Posterior cingulate gyrus (tissue), 11 donors: ENCODE results near the gene RPP25L.

ENCODE experiments used
- DNase-seq, 10 donors: peaks; one replicate each; pipeline versions ENCODE4 v3.0.0 to v3.0.0-alpha.2; 2020 to 2021; ENCODE audit warnings: mixed read lengths in 3 of 10
- intact Hi-C: fragments of 100-400 bp; cut with DNase I; formaldehyde crosslinking; loops from one replicate; pipeline ENCODE4 v1.15.1; 2023

RPP25L gene

GRCh38 chr9:34611811-34612787 lies at the start of gene RPP25L:
Gene RPP25L, minus strand, starts transcription at chr9:34612097. Its CDS starts 801 bp downstream, at chr9:34611296.
- DNase-seq: peak; percentile 62 to 96 (median 82)
- intact Hi-C loops: loop anchor here (1.0 kb wide), 1 partner anchor 22 kb away; no protein-coding TSS in a partner anchor

- peak in 1 of 10 donors; percentile 62 for DNase-seq
- intact Hi-C loops: no loop called here
These were observed 47.8 kb upstream of the RPP25L start for GRCh38 chr9:34659592-34660253.

GRCh38 chr9:34658461-34658860 lies 46.6 kb upstream of the RPP25L start:
- intact Hi-C loops: no loop called here

GRCh38 chr9:34656992-34657391 lies 45.1 kb upstream of the RPP25L start:
- DNase-seq: peak in 1 of 10 donors; percentile 37
- intact Hi-C loops: no loop called here

More at GRCh38 chr9:34658461-34658860, 46.6 kb upstream of the RPP25L start:
- DNase-seq: peak in 1 of 10 donors; percentile 61

- intact Hi-C loops: no loop called here
- DNase-seq: peak in 2 of 10 donors; percentile 45 to 63
These were observed 43.5 kb upstream of the RPP25L start for GRCh38 chr9:34655394-34655793.

- peak; percentile 64 to 96 (median 78) for DNase-seq
These were observed 42.6 kb upstream of the RPP25L start for GRCh38 chr9:34654323-34655051.

GRCh38 chr9:34653151-34654072 lies 41.5 kb upstream of the RPP25L start:
- intact Hi-C loops: no loop called here
- DNase-seq: peak in 2 of 10 donors; percentile 54 to 58

More at GRCh38 chr9:34654323-34655051, 42.6 kb upstream of the RPP25L start:
- intact Hi-C loops: no loop called here

GRCh38 chr9:34652602-34653000 lies 40.7 kb upstream of the RPP25L start:
- peak in 1 of 10 donors; percentile 36 for DNase-seq
- intact Hi-C loops: no loop called here

GRCh38 chr9:34651876-34652601 lies 40.1 kb upstream of the RPP25L start, which contains the start of gene IL11RA:
Gene IL11RA, plus strand, starts transcription at chr9:34652185. Its CDS starts 3,033 bp downstream, at chr9:34655218.
- intact Hi-C loops: no loop called here
- DNase-seq: peak; percentile 66 to 98 (median 82)

GRCh38 chr9:34651321-34651720 lies 39.4 kb upstream of the RPP25L start:
- intact Hi-C loops: no loop called here
- DNase-seq: peak in 2 of 10 donors; percentile 5 to 65

GRCh38 chr9:34650816-34651215 lies 38.9 kb upstream of the RPP25L start:
- peak in 5 of 10 donors; percentile 42 to 86 (median 76) for DNase-seq

GRCh38 chr9:34648673-34649072 lies 36.8 kb upstream of the RPP25L start:
- DNase-seq: peak in 2 of 10 donors; percentile 55 to 62
- intact Hi-C loops: no loop called here

More at GRCh38 chr9:34650816-34651215, 38.9 kb upstream of the RPP25L start:
- intact Hi-C loops: no loop called here

GRCh38 chr9:34647651-34648050 lies 35.8 kb upstream of the RPP25L start:
- intact Hi-C loops: no loop called here

GRCh38 chr9:34647084-34647403 lies 35.1 kb upstream of the RPP25L start:
- intact Hi-C loops: no loop called here

More at GRCh38 chr9:34647651-34648050, 35.8 kb upstream of the RPP25L start:
- peak in 2 of 10 donors; percentile 57 to 68 for DNase-seq

GRCh38 chr9:34646211-34647083 lies 34.5 kb upstream of the RPP25L start, which contains the start of gene GALT:
Gene GALT, plus strand, starts transcription at chr9:34646675. Its CDS starts 30 bp downstream, at chr9:34646705.
- intact Hi-C loops: no loop called here
- peak; percentile 79 to 98 (median 92) for DNase-seq

More at GRCh38 chr9:34647084-34647403, 35.1 kb upstream of the RPP25L start:
- no peak for DNase-seq

- no peak for DNase-seq
These were observed 32.9 kb upstream of the RPP25L start for GRCh38 chr9:34644766-34645314.

GRCh38 chr9:34642679-34643078 lies 30.8 kb upstream of the RPP25L start:
- no peak for DNase-seq
- intact Hi-C loops: no loop called here

More at GRCh38 chr9:34644766-34645314, 32.9 kb upstream of the RPP25L start:
- intact Hi-C loops: no loop called here
